Peyer's patch (tissue), 4 donors: ENCODE results near the gene GDNF.

Source experiments
- CTCF ChIP-seq, 6 experiments: fragments of 450-650 bp in 4 of 6; fragments of 200-600 bp in 2 of 6; sonication (generic) in 1 of 6; IDR thresholded peaks; one replicate each; pipeline ENCODE4 v1.5.1; 2017 to 2019; ENCODE audit warnings: antibody characterized with exemption in 6 of 6, mild to moderate bottlenecking in 3 of 6, moderate library complexity in 1 of 6
- POLR2A ChIP-seq, 2 donors: fragments of 450-650 bp; IDR thresholded peaks; one replicate each; pipeline ENCODE4 v1.5.1; 2017; ENCODE audit warnings: antibody characterized with exemption in 2 of 2, mild to moderate bottlenecking in 2 of 2, moderate library complexity in 2 of 2

DNA sequence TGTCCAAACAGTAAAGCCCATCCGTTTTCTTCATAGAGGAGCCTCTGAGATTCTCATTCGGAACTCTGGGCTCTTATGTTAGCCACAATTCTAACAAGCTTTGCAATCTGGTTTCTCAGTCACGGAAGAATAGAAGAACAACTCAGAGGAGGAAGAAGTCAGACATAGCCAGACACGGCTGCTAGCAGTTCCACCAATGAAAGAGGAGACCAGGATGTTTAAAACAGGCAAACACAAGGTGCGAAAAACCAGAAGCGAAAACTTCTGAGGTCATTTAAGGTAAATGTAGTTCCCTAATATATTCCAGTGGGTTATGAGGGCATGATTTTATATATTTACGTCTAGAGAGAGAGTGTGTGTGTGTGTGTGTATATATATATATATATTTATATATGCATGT, 34.1 kb upstream of the GDNF start:
- TF ChIP-seq CTCF (IDR thresholded peaks at IDR 0.05) (no peak), POLR2A (IDR thresholded peaks at IDR 0.05) (no peak)
